ENCODE data around the gene FAM234B.
A peak's percentile ranks its signal among the peaks of the same experiment; 100 is the strongest.

The FAM234B gene

GRCh38 chr12:13085968-13086686 lies 41.9 kb downstream of the FAM234B start:
- H3K27ac ChIP-seq, result no peak overlapping the region
- H3K4me3 ChIP-seq, result no peak overlapping the region

GRCh38 chr12:13087766-13088165 lies 43.6 kb downstream of the FAM234B start:
- H3K27ac ChIP-seq, result no peak overlapping the region

GRCh38 chr12:13088496-13088895 lies 44.3 kb downstream of the FAM234B start:
- no peak overlapping the region for H3K4me3 ChIP-seq
- no peak overlapping the region for H3K27ac ChIP-seq

More at GRCh38 chr12:13087766-13088165, 43.6 kb downstream of the FAM234B start:
- H3K4me3 ChIP-seq, result no peak overlapping the region

GRCh38 chr12:13090054-13090453 lies 45.9 kb downstream of the FAM234B start:
- Histone ChIP-seq H3K4me3 (no peak overlapping the region), H3K27ac (no peak overlapping the region)

GRCh38 chr12:13091832-13092231 lies 47.7 kb downstream of the FAM234B start:
- no peak overlapping the region for H3K4me3 ChIP-seq
- no peak overlapping the region for H3K27ac ChIP-seq

GRCh38 chr12:13093191-13093847 lies 49.1 kb downstream of the FAM234B start:
- H3K27ac ChIP-seq, result peak overlapping the region in 4 of 21 experiments; percentile 11 to 71 (median 32)

GRCh38 chr12:13093848-13094220 lies 49.7 kb downstream of the FAM234B start:
- no peak overlapping the region for H3K4me3 ChIP-seq
- H3K27ac ChIP-seq, result peak overlapping the region in 4 of 21 experiments; percentile 11 to 71 (median 32)

More at GRCh38 chr12:13093191-13093847, 49.1 kb downstream of the FAM234B start:
- H3K4me3 ChIP-seq, result no peak overlapping the region

- Histone ChIP-seq H3K27ac (peak overlapping the region in 1 of 21 experiments; percentile 71), H3K4me3 (no peak overlapping the region)
Measured at GRCh38 chr12:13094367-13094766, 50.2 kb downstream of the FAM234B start.

GRCh38 chr12:13095266-13095995 lies 51.2 kb downstream of the FAM234B start:
- Histone ChIP-seq H3K4me3 (no peak overlapping the region), H3K27ac (peak overlapping the region in 2 of 21 experiments; percentile 25 to 40)

- Histone ChIP-seq H3K4me3 (peak overlapping the region in 4 of 7 experiments; percentile 6 to 17 (median 13)), H3K27ac (peak overlapping the region in 20 of 21 experiments; percentile 30 to 99 (median 97))
Measured at GRCh38 chr12:13097491-13098011, 53.4 kb downstream of the FAM234B start.

- Histone ChIP-seq H3K27ac (peak overlapping the region; percentile 32 to 99 (median 97)), H3K4me3 (no peak overlapping the region)
Measured at GRCh38 chr12:13099066-13099843, 55.1 kb downstream of the FAM234B start.

GRCh38 chr12:13099844-13100604 lies 55.8 kb downstream of the FAM234B start:
- Histone ChIP-seq H3K27ac (peak overlapping the region; percentile 52 to 99 (median 97)), H3K4me3 (peak overlapping the region in 1 of 7 experiments; percentile 51)

GRCh38 chr12:13100605-13100881 lies 56.4 kb downstream of the FAM234B start:
- peak overlapping the region; percentile 52 to 99 (median 97) for H3K27ac ChIP-seq
- H3K4me3 ChIP-seq, result peak overlapping the region; percentile 40 to 52 (median 47)

GRCh38 chr12:13100882-13101769 lies 56.9 kb downstream of the FAM234B start:
- H3K27ac ChIP-seq, result peak overlapping the region; percentile 83 to 99 (median 97)
- H3K4me3 ChIP-seq, result peak overlapping the region; percentile 40 to 52 (median 47)

GRCh38 chr12:13101821-13102375 lies 57.7 kb downstream of the FAM234B start:
- H3K27ac ChIP-seq, result peak overlapping the region; percentile 83 to 99 (median 97)
- peak overlapping the region; percentile 40 to 52 (median 47) for H3K4me3 ChIP-seq

GRCh38 chr12:13102461-13103195 lies 58.4 kb downstream of the FAM234B start:
- no peak overlapping the region for H3K4me3 ChIP-seq
- peak overlapping the region in 18 of 21 experiments; percentile 44 to 99 (median 97) for H3K27ac ChIP-seq
